GM23338 (cell line): ENCODE measurements around the gene CD22. TPM values are rescaled to one million over a fixed set of nuclear protein-coding genes. Genes with fewer than 3 reads are reported as not detected.

Source experiments
- ATAC-seq: fragments of 200-7000 bp; cut with Tn5 transposase; 3 replicates; pipeline ENCODE4 v1.9.1; 2020
- DNase-seq: peaks from one replicate; pipeline ENCODE4 v3.0.0-alpha.2; 2015; ENCODE audit warnings: low spot score
- H2AFZ ChIP-seq: fragments of 200-600 bp; sonication (generic); 2 replicates; pipeline ENCODE4 v1.8.0; 2016; ENCODE audit warnings: antibody characterized with exemption, mild to moderate bottlenecking, moderate library complexity
- H3F3A ChIP-seq: fragments of 200-600 bp; sonication (generic); replicated peaks from 2 replicates; pipeline ENCODE4 v1.8.0; 2017; ENCODE audit warnings: antibody characterized with exemption, mixed run types, low read depth
- H3K27ac ChIP-seq: fragments of 200-600 bp; sonication (generic); 2 replicates; pipeline ENCODE4 v1.6.1; 2016; ENCODE audit warnings: low read depth
- H3K27me3 ChIP-seq: fragments of 200-600 bp; sonication (generic); 2 replicates; pipeline ENCODE4 v1.8.0; 2016; ENCODE audit warnings: mild to moderate bottlenecking, mixed run types, moderate library complexity; ENCODE audit not compliant: insufficient read depth
- H3K36me3 ChIP-seq: fragments of 200-600 bp; sonication (generic); 2 replicates; pipeline ENCODE4 v1.8.0; 2016; ENCODE audit warnings: mild to moderate bottlenecking; ENCODE audit not compliant: insufficient read depth
- H3K4me1 ChIP-seq: fragments of 200-600 bp; sonication (generic); 2 replicates; pipeline ENCODE4 v1.8.0; 2016; ENCODE audit warnings: mild to moderate bottlenecking, moderate library complexity; ENCODE audit not compliant: insufficient read depth
- H3K4me2 ChIP-seq: fragments of 200-600 bp; sonication (generic); 2 replicates; pipeline ENCODE4 v1.7.1; 2017; ENCODE audit warnings: mixed run types
- H3K4me3 ChIP-seq: fragments of 200-600 bp; sonication (generic); 2 replicates; pipeline ENCODE4 v1.6.1; 2016; ENCODE audit warnings: mixed run types
- H3K79me2 ChIP-seq: fragments of 200-600 bp; sonication (generic); replicated peaks from 2 replicates; pipeline ENCODE4 v1.8.0; 2017; ENCODE audit warnings: mild to moderate bottlenecking; ENCODE audit not compliant: insufficient read depth
- H3K9me2 ChIP-seq: fragments of 200-600 bp; sonication (generic); 2 replicates; pipeline ENCODE4 v1.8.0; 2017; ENCODE audit not compliant: insufficient read depth
- H4K20me1 ChIP-seq: fragments of 200-600 bp; sonication (generic); replicated peaks from 2 replicates; pipeline ENCODE4 v1.8.0; 2017; ENCODE audit warnings: mild to moderate bottlenecking; ENCODE audit not compliant: insufficient read depth
- H3K27ac Mint-ChIP-seq: 2 replicates; pipeline ENCODE4 v1.8.0; 2020; ENCODE audit warnings: inconsistent platforms, mild to moderate bottlenecking, moderate library complexity, mixed read lengths
- H3K27me3 Mint-ChIP-seq: 3 replicates; pipeline ENCODE4 v1.8.0; 2022; ENCODE audit warnings: low read depth, mild to moderate bottlenecking, moderate library complexity, mixed read lengths, inconsistent platforms; ENCODE audit not compliant: insufficient read depth, poor library complexity
- H3K36me3 Mint-ChIP-seq: 3 replicates; pipeline ENCODE4 v1.8.0; 2021; ENCODE audit warnings: low read depth, mild to moderate bottlenecking, inconsistent platforms, moderate library complexity, mixed read lengths
- H3K4me1 Mint-ChIP-seq: 3 replicates; pipeline ENCODE4 v1.8.0; 2020; ENCODE audit warnings: mild to moderate bottlenecking, inconsistent platforms, mixed read lengths
- H3K4me3 Mint-ChIP-seq: 3 replicates; pipeline ENCODE4 v1.8.0; 2021; ENCODE audit warnings: moderate library complexity, mild to moderate bottlenecking, inconsistent platforms, mixed read lengths
- H3K9me3 Mint-ChIP-seq: 3 replicates; pipeline ENCODE4 v1.8.0; 2020; ENCODE audit warnings: moderate library complexity, mild to moderate bottlenecking, inconsistent platforms, mixed read lengths
- CREB1 ChIP-seq: fragments of 250-450 bp; sonication (Bioruptor Pico); IDR thresholded peaks from 2 replicates; pipeline ENCODE4 v1.5.0; 2020; ENCODE audit warnings: low read depth, mild to moderate bottlenecking, moderate library complexity
- ETS1 ChIP-seq: IDR thresholded peaks from 2 replicates; pipeline ENCODE4 v1.6.1; 2016; ENCODE audit warnings: antibody characterized with exemption
- EZH2 ChIP-seq: fragments of 200-600 bp; sonication (generic); IDR thresholded peaks from one replicate; pipeline ENCODE4 v1.8.0; 2017; ENCODE audit warnings: antibody characterized with exemption, mild to moderate bottlenecking, low read depth; ENCODE audit not compliant: unreplicated experiment
- EZH2phosphoT487 ChIP-seq: fragments of 200-600 bp; sonication (generic); IDR thresholded peaks from one replicate; pipeline ENCODE4 v1.8.1; 2018; ENCODE audit warnings: antibody characterized with exemption; ENCODE audit not compliant: unreplicated experiment
- JUNB ChIP-seq: IDR thresholded peaks from one replicate; pipeline ENCODE4 v1.6.1; 2016; ENCODE audit warnings: antibody characterized with exemption; ENCODE audit not compliant: unreplicated experiment
- NANOG ChIP-seq: IDR thresholded peaks from 2 replicates; pipeline ENCODE4 v1.6.1; 2016; ENCODE audit warnings: antibody characterized with exemption, borderline replicate concordance
- REST ChIP-seq: IDR thresholded peaks from one replicate; pipeline ENCODE4 v1.6.1; 2018; ENCODE audit warnings: antibody characterized with exemption; ENCODE audit not compliant: unreplicated experiment
- STAT1 ChIP-seq: IDR thresholded peaks from one replicate; pipeline ENCODE4 v1.6.1; 2016; ENCODE audit warnings: antibody characterized with exemption; ENCODE audit not compliant: unreplicated experiment
- ZNF114 ChIP-seq: fragments of 250-450 bp; sonication (Bioruptor Pico); IDR thresholded peaks from 2 replicates; pipeline ENCODE4 v1.5.0; 2020; ENCODE audit warnings: mild to moderate bottlenecking, moderate library complexity
- ZNF331 ChIP-seq: fragments of 250-450 bp; sonication (Bioruptor Pico); IDR thresholded peaks from 2 replicates; pipeline ENCODE4 v1.5.0; 2020; ENCODE audit warnings: low read depth, mild to moderate bottlenecking, moderate library complexity
- polyA plus RNA-seq: library from polyadenylated mRNA; unstranded; fragments of >200 nt; fragmentation: Nextera tagmentation; extraction: Ambion mirVana; gene quantifications from 2 replicates; pipeline ENCODE4 v1.2.1, GENCODE V29; 2016
- total RNA-seq: library from RNA; depleted of rRNA; stranded (reverse); fragments of >200 nt; shearing (Covaris generic); gene quantifications from 2 replicates; pipeline ENCODE4 v1.2.3, GENCODE V29; 2014
- TF ChIP-seq, protein P1 (sequence below): fragments of 250-450 bp; sonication (Bioruptor Pico); IDR thresholded peaks from 2 replicates; pipeline ENCODE4 v1.5.0; 2020; ENCODE audit warnings: mild to moderate bottlenecking, moderate library complexity
- TF ChIP-seq, protein P2 (sequence below), 2 experiments: fragments of 200-600 bp in 1 of 2; sonication (generic) in 1 of 2; conservative IDR thresholded peaks; 2 replicates each; pipeline versions ENCODE4 v1.5.1 to v1.6.1; 2016 to 2017; ENCODE audit warnings: antibody characterized with exemption in 2 of 2, low read depth in 2 of 2, mild to moderate bottlenecking in 2 of 2, moderate library complexity in 1 of 2

The CD22 gene
- total and polyA plus RNA-seq, 2 experiments from 2014 or later, result 0.10 to 0.32 TPM

DNA sequence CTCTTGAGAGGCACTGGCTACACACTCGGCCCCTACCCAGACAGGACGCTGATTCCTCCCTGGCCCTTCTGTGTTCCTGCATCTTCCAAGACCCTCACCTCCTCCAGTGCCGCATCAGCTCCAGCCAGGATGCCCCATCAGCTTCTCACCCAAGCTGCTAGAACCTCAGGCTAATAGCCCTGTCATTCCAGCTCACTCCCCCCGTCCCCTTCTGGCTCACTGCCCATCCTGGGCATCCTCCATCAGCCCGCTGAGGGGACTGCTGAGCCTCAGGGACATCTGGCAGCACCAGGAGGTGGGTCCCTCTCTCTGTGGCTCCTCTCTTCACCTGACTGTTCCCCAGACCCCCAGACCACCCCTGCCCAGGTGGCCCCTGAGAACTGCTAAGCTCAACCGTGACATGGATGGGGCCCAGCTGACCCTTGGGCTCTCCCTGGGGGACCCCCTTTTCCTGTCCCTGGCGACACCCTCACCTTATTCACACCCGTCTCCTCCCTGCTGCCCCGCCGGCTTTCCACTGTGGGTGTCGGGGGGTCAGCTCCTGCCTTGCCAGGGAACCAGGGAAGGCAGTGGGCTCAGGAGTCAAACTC, 34.1 kb downstream of the CD22 start:
- Histone ChIP-seq H3F3A (no peaks in the 10 kb centered on the region), H4K20me1 (no peaks in the 10 kb centered on the region), H3K4me3 (no peak overlapping the region), H3K4me1 (no peaks in the 10 kb centered on the region), H3K27me3 (no peaks in the 10 kb centered on the region), H2AFZ (no peak overlapping the region), H3K9me2 (no peaks in the 10 kb centered on the region), H3K79me2 (no peaks in the 10 kb centered on the region), H3K36me3 (no peaks in the 10 kb centered on the region), H3K4me2 (no peak overlapping the region), H3K27ac (no peak overlapping the region)
- TF ChIP-seq, protein P1, sequence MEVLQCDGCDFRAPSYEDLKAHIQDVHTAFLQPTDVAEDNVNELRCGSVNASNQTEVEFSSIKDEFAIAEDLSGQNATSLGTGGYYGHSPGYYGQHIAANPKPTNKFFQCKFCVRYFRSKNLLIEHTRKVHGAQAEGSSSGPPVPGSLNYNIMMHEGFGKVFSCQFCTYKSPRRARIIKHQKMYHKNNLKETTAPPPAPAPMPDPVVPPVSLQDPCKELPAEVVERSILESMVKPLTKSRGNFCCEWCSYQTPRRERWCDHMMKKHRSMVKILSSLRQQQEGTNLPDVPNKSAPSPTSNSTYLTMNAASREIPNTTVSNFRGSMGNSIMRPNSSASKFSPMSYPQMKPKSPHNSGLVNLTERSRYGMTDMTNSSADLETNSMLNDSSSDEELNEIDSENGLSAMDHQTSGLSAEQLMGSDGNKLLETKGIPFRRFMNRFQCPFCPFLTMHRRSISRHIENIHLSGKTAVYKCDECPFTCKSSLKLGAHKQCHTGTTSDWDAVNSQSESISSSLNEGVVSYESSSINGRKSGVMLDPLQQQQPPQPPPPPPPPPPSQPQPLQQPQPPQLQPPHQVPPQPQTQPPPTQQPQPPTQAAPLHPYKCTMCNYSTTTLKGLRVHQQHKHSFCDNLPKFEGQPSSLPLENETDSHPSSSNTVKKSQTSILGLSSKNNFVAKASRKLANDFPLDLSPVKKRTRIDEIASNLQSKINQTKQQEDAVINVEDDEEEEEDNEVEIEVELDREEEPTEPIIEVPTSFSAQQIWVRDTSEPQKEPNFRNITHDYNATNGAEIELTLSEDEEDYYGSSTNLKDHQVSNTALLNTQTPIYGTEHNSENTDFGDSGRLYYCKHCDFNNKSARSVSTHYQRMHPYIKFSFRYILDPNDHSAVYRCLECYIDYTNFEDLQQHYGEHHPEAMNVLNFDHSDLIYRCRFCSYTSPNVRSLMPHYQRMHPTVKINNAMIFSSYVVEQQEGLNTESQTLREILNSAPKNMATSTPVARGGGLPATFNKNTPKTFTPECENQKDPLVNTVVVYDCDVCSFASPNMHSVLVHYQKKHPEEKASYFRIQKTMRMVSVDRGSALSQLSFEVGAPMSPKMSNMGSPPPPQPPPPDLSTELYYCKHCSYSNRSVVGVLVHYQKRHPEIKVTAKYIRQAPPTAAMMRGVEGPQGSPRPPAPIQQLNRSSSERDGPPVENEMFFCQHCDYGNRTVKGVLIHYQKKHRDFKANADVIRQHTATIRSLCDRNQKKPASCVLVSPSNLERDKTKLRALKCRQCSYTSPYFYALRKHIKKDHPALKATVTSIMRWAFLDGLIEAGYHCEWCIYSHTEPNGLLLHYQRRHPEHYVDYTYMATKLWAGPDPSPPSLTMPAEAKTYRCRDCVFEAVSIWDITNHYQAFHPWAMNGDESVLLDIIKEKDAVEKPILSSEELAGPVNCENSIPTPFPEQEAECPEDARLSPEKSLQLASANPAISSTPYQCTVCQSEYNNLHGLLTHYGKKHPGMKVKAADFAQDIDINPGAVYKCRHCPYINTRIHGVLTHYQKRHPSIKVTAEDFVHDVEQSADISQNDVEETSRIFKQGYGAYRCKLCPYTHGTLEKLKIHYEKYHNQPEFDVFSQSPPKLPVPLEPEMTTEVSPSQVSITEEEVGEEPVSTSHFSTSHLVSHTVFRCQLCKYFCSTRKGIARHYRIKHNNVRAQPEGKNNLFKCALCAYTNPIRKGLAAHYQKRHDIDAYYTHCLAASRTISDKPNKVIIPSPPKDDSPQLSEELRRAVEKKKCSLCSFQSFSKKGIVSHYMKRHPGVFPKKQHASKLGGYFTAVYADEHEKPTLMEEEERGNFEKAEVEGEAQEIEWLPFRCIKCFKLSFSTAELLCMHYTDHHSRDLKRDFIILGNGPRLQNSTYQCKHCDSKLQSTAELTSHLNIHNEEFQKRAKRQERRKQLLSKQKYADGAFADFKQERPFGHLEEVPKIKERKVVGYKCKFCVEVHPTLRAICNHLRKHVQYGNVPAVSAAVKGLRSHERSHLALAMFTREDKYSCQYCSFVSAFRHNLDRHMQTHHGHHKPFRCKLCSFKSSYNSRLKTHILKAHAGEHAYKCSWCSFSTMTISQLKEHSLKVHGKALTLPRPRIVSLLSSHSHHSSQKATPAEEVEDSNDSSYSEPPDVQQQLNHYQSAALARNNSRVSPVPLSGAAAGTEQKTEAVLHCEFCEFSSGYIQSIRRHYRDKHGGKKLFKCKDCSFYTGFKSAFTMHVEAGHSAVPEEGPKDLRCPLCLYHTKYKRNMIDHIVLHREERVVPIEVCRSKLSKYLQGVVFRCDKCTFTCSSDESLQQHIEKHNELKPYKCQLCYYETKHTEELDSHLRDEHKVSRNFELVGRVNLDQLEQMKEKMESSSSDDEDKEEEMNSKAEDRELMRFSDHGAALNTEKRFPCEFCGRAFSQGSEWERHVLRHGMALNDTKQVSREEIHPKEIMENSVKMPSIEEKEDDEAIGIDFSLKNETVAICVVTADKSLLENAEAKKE (CRISPR knock-in tag), result no peak
- TF ChIP-seq EZH2, result no peak
- TF ChIP-seq, protein P2, sequence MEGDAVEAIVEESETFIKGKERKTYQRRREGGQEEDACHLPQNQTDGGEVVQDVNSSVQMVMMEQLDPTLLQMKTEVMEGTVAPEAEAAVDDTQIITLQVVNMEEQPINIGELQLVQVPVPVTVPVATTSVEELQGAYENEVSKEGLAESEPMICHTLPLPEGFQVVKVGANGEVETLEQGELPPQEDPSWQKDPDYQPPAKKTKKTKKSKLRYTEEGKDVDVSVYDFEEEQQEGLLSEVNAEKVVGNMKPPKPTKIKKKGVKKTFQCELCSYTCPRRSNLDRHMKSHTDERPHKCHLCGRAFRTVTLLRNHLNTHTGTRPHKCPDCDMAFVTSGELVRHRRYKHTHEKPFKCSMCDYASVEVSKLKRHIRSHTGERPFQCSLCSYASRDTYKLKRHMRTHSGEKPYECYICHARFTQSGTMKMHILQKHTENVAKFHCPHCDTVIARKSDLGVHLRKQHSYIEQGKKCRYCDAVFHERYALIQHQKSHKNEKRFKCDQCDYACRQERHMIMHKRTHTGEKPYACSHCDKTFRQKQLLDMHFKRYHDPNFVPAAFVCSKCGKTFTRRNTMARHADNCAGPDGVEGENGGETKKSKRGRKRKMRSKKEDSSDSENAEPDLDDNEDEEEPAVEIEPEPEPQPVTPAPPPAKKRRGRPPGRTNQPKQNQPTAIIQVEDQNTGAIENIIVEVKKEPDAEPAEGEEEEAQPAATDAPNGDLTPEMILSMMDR (conservative IDR thresholded peaks at IDR 0.05; ENCODE audit: low read depth in 2 of 2), result no peak
- no peak for TF ChIP-seq ZNF331 (CRISPR knock-in tag)
- no peak for TF ChIP-seq JUNB
- no peak for TF ChIP-seq CREB1 (CRISPR knock-in tag)
- no peak for TF ChIP-seq EZH2phosphoT487
- TF ChIP-seq ETS1, result no peak
- TF ChIP-seq NANOG, result no peak
- TF ChIP-seq ZNF114 (CRISPR knock-in tag), result no peak
- TF ChIP-seq REST, result no peak
- no peak for TF ChIP-seq STAT1
- Mint-ChIP-seq H3K4me3 (no peak overlapping the region), H3K9me3 (no peaks in the 10 kb centered on the region), H3K4me1 (peaks cover 3% of the 10 kb centered on the region), H3K27me3 (no peaks in the 10 kb centered on the region), H3K27ac (no peak overlapping the region), H3K36me3 (no peaks in the 10 kb centered on the region)
- no peak for DNase-seq
- ATAC-seq, result no peak
